NCI-H345 (cell line): Measurements from ENCODE around the gene CYP19A1.

ENCODE experiments used
- DNase-seq: peaks from one replicate; lab custom pipeline; 2025; lab: John Stamatoyannopoulos, UW

CYP19A1 gene

GRCh38 chr15:51260202-51260601, 78.2 kb downstream of the CYP19A1 start:
- DNase-seq = no peak

- DNase-seq = no peak
These were observed 82.9 kb downstream of the CYP19A1 start for GRCh38 chr15:51255533-51255932.

GRCh38 chr15:51253366-51253765, 85.0 kb downstream of the CYP19A1 start:
- DNase-seq = no peak

- DNase-seq = no peak
These were observed 85.7 kb downstream of the CYP19A1 start for GRCh38 chr15:51252671-51253070.

GRCh38 chr15:51251556-51251955, 86.8 kb downstream of the CYP19A1 start:
- no peak for DNase-seq

GRCh38 chr15:51250217-51251011, 88.0 kb downstream of the CYP19A1 start:
- no peak for DNase-seq

GRCh38 chr15:51245628-51246027, 92.8 kb downstream of the CYP19A1 start:
- no peak for DNase-seq

GRCh38 chr15:51244423-51244869, 94.0 kb downstream of the CYP19A1 start:
- no peak for DNase-seq

- no peak for DNase-seq
These were observed 94.6 kb downstream of the CYP19A1 start for GRCh38 chr15:51243774-51244173.

- no peak for DNase-seq
These were observed 98.3 kb downstream of the CYP19A1 start for GRCh38 chr15:51240066-51240465.

- no peak for DNase-seq
These were observed 100.6 kb downstream of the CYP19A1 start for GRCh38 chr15:51237816-51238215.

GRCh38 chr15:51234176-51234927, 104.0 kb downstream of the CYP19A1 start:
- DNase-seq = no peak

- no peak for DNase-seq
These were observed 105.8 kb downstream of the CYP19A1 start for GRCh38 chr15:51232581-51232980.

GRCh38 chr15:51229907-51230330, 108.5 kb downstream of the CYP19A1 start:
- DNase-seq = no peak

GRCh38 chr15:51227940-51228732, 110.3 kb downstream of the CYP19A1 start:
- no peak for DNase-seq

GRCh38 chr15:51226576-51227210, 111.7 kb downstream of the CYP19A1 start:
- no peak for DNase-seq

GRCh38 chr15:51224428-51224827, 114.0 kb downstream of the CYP19A1 start:
- no peak for DNase-seq

GRCh38 chr15:51223771-51224229, 114.6 kb downstream of the CYP19A1 start:
- no peak for DNase-seq

- no peak for DNase-seq
These were observed 120.0 kb downstream of the CYP19A1 start for GRCh38 chr15:51218299-51218938.

GRCh38 chr15:51212909-51213308, 125.5 kb downstream of the CYP19A1 start:
- no peak for DNase-seq

GRCh38 chr15:51212239-51212638, 126.2 kb downstream of the CYP19A1 start:
- no peak for DNase-seq
